Colonic mucosa (tissue), 4 donors: Measurements from ENCODE around the gene PLCB1. TPM values are rescaled to one million over a fixed set of nuclear protein-coding genes. Genes with fewer than 3 reads are reported as not detected.

ENCODE experiments used
- DNase-seq: peaks from one replicate; pipeline ENCODE4 v3.0.0-alpha.2; 2020
- H3K27ac ChIP-seq: fragments of 200-600 bp; one replicate; pipeline ENCODE4 v1.8.0; 2021
- H3K27me3 ChIP-seq: fragments of 200-600 bp; one replicate; pipeline ENCODE4 v1.8.0; 2021
- H3K36me3 ChIP-seq: fragments of 200-600 bp; one replicate; pipeline ENCODE4 v1.8.0; 2021
- H3K4me1 ChIP-seq: fragments of 200-600 bp; one replicate; pipeline ENCODE4 v1.8.0; 2021; ENCODE audit warnings: mild to moderate bottlenecking
- H3K4me3 ChIP-seq: fragments of 200-600 bp; one replicate; pipeline ENCODE4 v1.8.0; 2021
- H3K9ac ChIP-seq, 2 donors: one replicate each; pipeline ENCODE4 v1.7.0; 2013; ENCODE audit warnings: control low read depth in 2 of 2, low read depth in 2 of 2, low read length in 2 of 2
- H3K9me3 ChIP-seq: fragments of 200-600 bp; one replicate; pipeline ENCODE4 v1.8.0; 2021
- CTCF ChIP-seq: fragments of 200-600 bp; IDR thresholded peaks from one replicate; pipeline ENCODE4 v1.8.0; 2022; ENCODE audit warnings: antibody characterized with exemption, mild to moderate bottlenecking
- intact Hi-C: fragments of 100-400 bp; cut with DNase I; formaldehyde crosslinking; loops from one replicate; pipeline ENCODE4 v1.14.1; 2022
- total RNA-seq, 2 donors: library from RNA; stranded (reverse); fragmentation: NEBNext Ultra II Directional in 1 of 2; extraction: Animal tissue kit (Norgen Biotek cat#: 25700) in 1 of 2; gene quantifications; one replicate each; pipeline ENCODE4 v1.2.1, GENCODE V29; 2021
- donor health status: healthy.
- donor health status: DM: no; HTN: no; CAD: no.
- donor health status: DM: no; HTN: no; CAD: no.

PLCB1 gene
- total RNA-seq, 2 donors from 2014 or later: 8.3 to 9.6 TPM

- TF ChIP-seq CTCF: no peak
- no peak overlapping the region for H3K4me3 ChIP-seq
- intact Hi-C loops: loop anchor here (10.0 kb wide), 1 partner anchor 317 kb away; no protein-coding TSS in a partner anchor
- H3K27ac ChIP-seq: no peak overlapping the region
- no peaks in the 10 kb centered on the region for H3K4me1 ChIP-seq
- no peaks in the 10 kb centered on the region for H3K9me3 ChIP-seq
- no peak overlapping the region for H3K9ac ChIP-seq
- no peaks in the 10 kb centered on the region for H3K36me3 ChIP-seq
- H3K27me3 ChIP-seq: no peaks in the 10 kb centered on the region
- no peak for DNase-seq
Observed at GRCh38 chr20:8711501-8711900, 579.4 kb downstream of the PLCB1 start.

GRCh38 chr20:8714206-8714605 lies 582.1 kb downstream of the PLCB1 start:
- H3K4me1 ChIP-seq: no peaks in the 10 kb centered on the region
- intact Hi-C loops: loop anchor here (10.0 kb wide), 1 partner anchor 319 kb away; no protein-coding TSS in a partner anchor
- no peaks in the 10 kb centered on the region for H3K27me3 ChIP-seq
- no peaks in the 10 kb centered on the region for H3K9me3 ChIP-seq
- no peak overlapping the region for H3K27ac ChIP-seq
- no peak for DNase-seq
- no peaks in the 10 kb centered on the region for H3K36me3 ChIP-seq
- no peak overlapping the region for H3K9ac ChIP-seq
- H3K4me3 ChIP-seq: no peak overlapping the region
- no peak for TF ChIP-seq CTCF

- Histone ChIP-seq H3K27me3 (no peaks in the 10 kb centered on the region), H3K4me1 (no peaks in the 10 kb centered on the region), H3K36me3 (no peaks in the 10 kb centered on the region), H3K9me3 (no peaks in the 10 kb centered on the region), H3K27ac (no peak overlapping the region), H3K4me3 (no peak overlapping the region), H3K9ac (no peak overlapping the region)
- no peak for TF ChIP-seq CTCF
- intact Hi-C loops: loop anchor here (10.0 kb wide), 1 partner anchor 323 kb away; no protein-coding TSS in a partner anchor
- DNase-seq: no peak
Observed at GRCh38 chr20:8718279-8718678, 586.2 kb downstream of the PLCB1 start.

GRCh38 chr20:8720089-8720488 lies 588.0 kb downstream of the PLCB1 start:
- H3K4me3 ChIP-seq: no peak overlapping the region
- no peak for DNase-seq
- TF ChIP-seq CTCF: no peak
- H3K27ac ChIP-seq: no peak overlapping the region
- no peaks in the 10 kb centered on the region for H3K9me3 ChIP-seq
- no peaks in the 10 kb centered on the region for H3K36me3 ChIP-seq
- no peaks in the 10 kb centered on the region for H3K27me3 ChIP-seq
- intact Hi-C loops: loop anchor here (5.0 to 10.0 kb wide), 3 partner anchors 588 to 785 kb away; partner anchors contain the start of gene PLCB1
- no peak overlapping the region for H3K9ac ChIP-seq
- H3K4me1 ChIP-seq: no peaks in the 10 kb centered on the region

GRCh38 chr20:8721098-8721497 lies 589.0 kb downstream of the PLCB1 start:
- Histone ChIP-seq H3K27ac (no peak overlapping the region), H3K27me3 (no peaks in the 10 kb centered on the region), H3K4me3 (no peak overlapping the region), H3K36me3 (no peaks in the 10 kb centered on the region), H3K9me3 (no peaks in the 10 kb centered on the region), H3K4me1 (no peaks in the 10 kb centered on the region), H3K9ac (no peak overlapping the region)
- peak; percentile 21 for DNase-seq
- intact Hi-C loops: loop anchor here (5.0 to 10.0 kb wide), 3 partner anchors 589 to 786 kb away; partner anchors contain the start of gene PLCB1
- peak; percentile 68 for TF ChIP-seq CTCF
